Kasumi-1 (cell line): ENCODE results near the gene USP16.

Source experiments
- DNase-seq, 2 experiments: peaks; one replicate each; lab custom pipeline; 2025; lab: John Stamatoyannopoulos, UW

The USP16 gene

DNA sequence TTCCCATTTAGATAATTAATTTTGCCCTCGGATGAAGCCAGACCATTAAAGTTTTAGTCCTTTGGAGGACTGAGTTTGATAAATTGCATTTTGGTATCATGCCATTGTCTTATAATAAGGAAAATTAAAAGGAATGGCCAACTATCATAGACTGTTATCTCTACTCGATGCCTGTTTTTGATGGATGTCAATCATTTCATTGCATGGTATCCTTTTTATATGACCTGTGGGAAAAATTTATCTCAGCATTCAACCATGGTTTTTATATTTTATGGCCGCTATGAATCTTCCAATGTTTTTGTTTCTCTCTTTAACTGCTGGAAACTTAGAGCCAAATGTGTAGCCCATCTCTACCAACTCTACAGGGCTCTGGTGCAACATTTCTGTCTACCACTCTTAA, 58.8 kb downstream of the USP16 start:
- no peak for DNase-seq

DNA sequence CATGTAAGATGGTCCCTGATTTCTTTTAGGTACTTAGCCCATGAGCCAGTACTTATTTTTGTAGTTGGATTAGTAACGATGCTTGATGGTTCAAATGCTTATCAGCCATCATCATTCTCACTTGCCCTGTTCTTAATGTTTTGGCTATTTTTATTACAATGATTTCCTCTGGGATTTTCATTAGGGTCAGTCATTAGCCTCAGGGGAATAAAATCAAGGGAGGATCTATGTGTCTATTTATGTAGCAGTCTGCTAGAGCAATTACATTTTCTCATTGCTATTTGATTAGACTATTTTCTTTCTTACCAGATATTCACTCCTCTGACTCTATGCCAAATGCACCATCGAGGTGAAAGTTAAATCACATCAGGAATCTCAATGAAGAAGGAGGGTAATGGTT, 59.9 kb downstream of the USP16 start:
- DNase-seq: no peak

DNA sequence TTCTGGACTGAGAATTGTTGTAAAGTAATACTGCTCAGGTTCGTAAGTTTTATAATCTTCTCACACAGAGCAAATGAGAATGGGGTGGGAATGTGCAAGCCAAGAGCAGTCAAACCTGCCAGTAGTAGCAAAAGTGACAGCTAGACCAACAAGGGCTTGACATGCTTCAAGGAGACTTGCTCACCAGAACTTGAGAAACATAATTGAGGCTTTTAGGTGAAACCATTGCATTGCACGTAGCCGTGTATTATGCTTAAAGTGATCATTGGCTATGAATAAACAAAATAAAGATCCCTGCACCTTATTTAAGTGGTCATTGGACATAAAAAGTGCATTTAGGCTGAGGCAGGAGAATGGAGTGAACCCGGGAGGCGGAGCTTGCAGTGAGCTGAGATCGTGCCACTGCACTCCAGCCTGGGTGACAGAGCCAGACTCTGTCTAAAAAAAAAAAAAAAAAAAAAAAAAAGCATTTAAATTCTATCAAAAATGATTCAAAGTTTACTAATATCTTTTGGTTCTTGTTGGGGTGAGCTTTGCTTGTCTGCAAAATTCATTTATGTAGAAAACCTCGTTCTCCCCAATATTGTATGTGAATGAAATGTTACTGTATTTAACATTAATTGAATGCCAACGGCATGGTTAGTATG, 60.8 kb downstream of the USP16 start:
- no peak for DNase-seq

DNA sequence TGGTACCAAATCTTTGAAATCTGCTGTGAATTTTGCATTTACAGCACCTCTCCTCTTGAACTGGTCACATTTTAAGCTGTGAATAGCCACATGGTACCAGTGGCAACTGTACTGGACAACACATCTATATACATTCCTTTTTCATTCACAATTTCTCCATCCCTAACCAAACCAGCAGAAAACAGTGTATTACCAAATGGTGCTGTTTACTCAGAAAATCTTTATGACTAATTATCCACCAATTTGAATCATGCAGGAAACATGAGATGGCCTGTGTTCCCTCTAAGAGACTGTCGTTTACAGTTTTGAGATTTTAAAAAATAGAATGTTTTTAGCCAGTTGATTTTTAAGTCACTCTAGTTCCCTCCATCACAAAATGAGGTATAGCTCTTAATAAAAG, 66.6 kb downstream of the USP16 start:
- DNase-seq: no peak

DNA sequence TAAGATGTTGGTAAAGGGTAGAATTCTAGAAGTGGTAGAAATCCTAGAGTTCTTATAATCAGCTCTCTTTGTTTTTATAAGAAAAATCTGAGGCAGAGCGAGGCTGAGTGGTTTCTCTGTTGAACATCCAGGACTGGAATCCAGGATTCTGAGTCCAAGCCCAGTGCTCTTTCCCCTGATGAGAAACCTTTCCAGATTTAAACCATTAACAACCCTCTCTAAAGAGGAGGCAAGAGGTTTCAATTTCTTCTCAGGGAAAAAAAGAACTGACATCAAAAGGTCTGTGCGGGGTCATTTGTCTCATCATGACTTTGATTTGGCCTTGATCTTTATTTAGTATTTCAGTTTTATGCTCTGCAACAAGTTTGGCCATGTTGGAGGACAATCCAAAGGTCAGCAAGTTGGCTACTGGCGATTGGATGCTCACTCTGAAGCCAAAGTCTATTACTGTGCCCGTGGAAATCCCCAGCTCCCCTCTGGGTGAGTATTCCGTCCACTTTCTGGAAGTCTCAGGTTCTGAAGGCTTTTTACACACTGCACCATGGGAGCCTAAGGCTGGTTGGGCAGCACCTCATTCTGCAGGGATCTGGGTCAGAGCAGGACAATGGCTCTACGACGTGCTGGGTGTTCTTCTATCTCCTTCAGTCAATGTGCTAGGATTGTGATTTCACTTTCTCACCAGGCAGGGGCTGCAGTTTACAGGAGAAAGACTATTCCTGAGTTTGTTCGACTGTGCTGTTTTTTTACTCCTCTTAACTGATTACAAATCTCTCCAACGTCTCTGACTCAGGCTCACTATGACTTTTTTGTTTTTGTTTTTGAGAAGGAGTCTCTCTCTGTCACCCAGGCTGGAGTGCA, 67.9 kb downstream of the USP16 start:
- DNase-seq: no peak

DNA sequence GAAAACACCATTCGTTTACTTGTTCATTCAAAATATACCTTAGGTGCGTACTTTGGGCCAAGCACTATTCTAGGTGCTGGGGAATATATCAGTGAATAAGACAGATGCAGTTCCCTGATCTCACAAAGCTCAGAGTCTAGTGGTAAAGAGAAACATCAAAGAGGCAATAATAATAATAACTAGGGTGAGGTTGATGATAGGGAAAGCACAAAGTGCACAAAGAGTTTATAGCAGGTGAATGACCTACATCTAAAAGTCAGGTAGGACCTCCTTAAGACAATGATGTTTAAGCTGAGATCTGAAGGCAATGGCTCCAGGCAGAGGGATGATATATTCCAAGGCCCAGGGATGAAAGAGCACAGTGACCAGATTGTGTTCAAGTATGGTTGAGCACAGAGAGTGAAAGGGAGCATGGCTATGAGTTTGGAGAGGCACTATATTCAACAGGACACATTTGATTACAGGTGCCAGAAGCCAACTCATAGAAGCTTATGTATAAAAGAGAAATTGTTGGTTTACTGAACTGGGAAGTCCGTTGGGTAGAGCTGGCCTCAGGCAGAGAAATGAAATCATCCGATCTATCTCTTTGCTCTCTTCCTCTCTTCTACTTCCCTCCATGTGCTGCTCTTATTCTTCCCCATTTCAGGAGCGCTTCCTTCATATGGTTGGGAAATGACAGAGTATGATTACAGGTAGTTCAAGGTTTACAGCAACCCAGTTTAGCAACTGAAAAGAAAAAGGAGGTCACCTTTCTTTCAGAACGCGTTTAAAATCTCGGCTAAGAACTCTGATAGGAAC, 71.9 kb downstream of the USP16 start:
- DNase-seq: no peak

DNA sequence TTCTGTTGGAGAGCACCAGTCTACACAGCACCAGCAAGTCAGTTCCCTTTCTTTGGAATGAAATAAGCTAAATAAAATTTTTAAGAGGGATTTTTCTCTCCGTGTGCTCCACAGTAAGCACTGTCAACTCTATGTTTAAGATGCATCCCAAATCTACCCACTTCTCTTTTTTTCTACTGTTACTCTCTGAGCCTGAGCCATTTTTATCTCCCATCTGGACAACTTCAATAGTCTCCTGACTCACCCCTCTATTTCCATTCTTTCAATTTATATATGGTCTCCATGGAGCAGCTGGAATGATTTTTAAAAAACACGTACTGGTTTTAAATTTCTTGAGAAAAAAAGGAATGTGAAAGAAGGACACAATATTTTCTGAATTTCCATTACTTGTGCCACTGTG, 73.7 kb downstream of the USP16 start:
- DNase-seq: peak; percentile 3 to 31

DNA sequence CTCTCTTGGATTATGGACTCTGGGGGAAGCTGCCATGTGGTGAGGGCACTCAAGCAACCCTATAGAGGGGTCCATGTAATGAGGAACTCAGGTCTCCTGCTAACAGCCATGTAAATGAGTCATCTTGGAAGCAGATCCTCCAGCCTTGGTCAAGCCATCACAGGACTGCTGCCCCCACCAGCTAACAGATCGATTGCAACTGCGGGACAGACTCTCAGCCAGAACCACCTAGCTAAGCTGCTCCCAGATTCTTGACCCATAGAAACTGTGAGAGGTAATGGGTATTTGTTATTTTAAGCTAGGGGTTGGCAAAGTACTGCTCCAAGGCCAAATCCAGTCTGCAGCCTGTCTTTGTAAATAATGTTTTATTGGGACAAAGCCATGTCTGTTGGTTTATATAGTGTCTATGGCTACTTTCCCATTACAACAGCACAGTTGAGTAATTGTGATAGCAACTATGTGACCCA, 78.4 kb downstream of the USP16 start:
- DNase-seq: no peak
